Activated CD4-positive, CD25-positive, alpha-beta regulatory T cell treated with anti-CD3 and anti-CD28 coated beads, Interleukin-2, amount 50 U/mL, for 72 hours (primary cell): ENCODE results near the gene LIMCH1.
"Not testable (repeated sequence)": the region's sequence is repeated elsewhere in the genome, so short reads cannot be mapped to it uniquely, and the experiment has no call there.

Experiments
- DNase-seq: peaks from one replicate; pipeline ENCODE4 v3.0.0; 2021

LIMCH1 gene

DNA sequence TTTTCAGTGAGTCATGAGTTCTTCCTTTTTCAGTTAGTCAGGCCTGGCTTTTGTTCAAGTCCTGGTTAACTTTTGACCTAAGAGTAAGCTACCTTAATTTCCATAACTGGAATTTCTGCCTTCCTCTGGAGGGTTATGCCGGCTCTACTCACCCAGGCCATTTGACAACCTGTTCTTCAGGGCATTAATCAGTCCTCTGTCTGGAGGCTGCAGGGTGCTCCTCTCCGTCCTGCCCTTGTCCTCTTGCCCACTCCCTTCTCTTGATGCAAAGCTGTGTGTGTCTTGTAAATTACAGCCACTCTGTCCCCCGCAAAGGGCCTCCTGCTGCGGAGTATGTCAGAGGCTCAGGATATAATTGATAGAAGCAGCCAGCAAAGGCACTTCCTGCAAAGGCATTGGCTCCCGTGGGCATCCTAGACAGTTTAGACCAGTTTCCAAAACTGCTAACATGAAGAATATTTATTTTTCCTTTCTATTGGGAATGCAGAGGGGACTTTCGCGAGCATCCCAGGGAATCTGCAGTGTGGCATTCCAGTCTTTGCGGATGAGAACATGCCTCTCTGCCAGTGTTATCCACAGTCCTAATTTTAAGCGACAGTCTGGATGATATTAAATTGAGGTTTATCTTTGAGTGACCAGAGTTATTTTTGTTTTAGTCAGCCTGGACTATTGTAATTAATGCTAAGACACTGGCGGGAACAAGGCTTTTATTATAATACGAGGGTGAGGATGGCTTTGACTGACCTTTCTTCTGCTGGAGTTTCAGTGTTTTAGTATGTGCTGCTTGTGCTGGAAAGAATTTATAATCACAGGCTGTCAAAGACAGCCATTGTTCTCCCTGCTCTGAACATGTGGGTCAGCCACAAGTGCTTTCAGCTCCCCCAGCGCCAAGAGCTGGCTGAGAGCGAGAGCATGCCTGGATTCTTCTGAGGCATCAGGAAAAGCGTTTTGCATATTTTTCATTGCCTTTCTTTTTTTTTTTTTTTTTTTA lies 74.2 kb downstream of the LIMCH1 start:
- DNase-seq = no peak

DNA sequence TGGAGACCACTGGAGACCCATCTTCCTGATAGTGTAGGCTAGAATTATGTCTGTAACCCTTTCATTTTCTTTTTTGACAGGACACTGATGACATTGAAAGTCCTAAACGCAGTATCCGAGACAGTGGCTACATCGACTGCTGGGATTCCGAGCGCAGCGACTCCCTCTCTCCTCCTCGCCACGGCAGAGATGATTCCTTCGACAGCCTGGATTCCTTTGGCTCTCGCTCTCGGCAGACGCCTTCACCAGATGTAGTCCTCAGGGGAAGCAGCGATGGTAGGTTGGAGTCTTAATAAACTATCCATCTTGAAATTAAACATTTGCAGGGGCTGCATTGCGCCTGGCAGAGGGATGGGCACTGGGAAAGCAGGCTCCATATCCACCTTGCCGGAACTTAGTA lies 75.4 kb downstream of the LIMCH1 start:
- no peak for DNase-seq

DNA sequence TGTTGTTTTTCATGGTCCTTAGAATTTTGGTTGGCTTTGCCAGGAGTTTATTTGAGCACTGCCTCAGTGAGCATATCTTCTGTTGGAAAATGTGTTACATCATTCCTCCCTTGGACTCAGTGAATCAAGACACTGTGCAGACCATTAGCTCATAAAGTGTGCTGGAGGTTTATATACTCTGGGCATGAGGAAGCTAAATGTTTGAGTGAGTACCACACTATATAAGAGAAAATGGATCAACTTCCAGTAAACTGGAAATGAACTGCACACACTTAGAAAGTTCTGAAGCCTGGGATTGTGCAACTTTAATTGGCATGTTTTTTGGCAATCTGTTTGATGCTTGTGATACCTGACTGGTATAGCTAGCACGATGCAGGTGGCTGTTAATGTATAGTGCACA lies 75.9 kb downstream of the LIMCH1 start:
- DNase-seq = no peak

DNA sequence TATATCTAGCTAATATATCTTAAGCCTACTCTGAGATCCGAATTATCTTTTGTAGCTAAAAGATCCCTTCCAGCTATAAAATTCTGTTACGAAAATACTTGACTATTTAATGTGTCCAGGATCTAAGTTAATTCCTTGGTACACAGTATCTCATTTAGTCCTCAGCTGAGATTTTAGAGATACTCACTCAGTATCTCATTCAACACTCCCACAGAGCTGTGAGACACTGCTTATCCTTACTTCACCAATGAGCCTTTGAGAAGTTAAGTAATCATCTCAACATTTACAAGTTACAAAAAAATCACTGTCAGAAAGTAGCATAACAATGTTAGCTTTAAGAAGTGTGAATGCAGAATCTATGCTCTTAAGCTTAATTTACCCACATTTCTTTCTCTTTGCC lies 76.6 kb downstream of the LIMCH1 start:
- no peak for DNase-seq

DNA sequence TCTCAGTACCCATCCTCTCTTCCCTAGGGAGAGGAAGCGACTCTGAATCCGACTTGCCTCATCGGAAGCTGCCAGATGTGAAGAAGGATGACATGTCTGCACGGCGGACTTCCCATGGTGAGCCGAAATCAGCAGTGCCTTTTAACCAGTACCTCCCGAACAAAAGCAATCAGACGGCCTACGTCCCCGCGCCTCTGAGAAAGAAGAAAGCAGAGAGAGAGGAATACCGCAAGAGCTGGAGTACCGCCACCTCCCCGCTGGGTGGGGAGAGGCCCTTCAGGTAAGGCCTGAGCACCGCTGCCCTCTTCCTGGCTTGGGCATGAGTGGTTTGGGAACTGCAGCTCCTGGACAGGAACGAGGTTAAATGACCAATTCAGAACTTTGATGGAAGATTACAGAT lies 81.2 kb downstream of the LIMCH1 start:
- DNase-seq = no peak

DNA sequence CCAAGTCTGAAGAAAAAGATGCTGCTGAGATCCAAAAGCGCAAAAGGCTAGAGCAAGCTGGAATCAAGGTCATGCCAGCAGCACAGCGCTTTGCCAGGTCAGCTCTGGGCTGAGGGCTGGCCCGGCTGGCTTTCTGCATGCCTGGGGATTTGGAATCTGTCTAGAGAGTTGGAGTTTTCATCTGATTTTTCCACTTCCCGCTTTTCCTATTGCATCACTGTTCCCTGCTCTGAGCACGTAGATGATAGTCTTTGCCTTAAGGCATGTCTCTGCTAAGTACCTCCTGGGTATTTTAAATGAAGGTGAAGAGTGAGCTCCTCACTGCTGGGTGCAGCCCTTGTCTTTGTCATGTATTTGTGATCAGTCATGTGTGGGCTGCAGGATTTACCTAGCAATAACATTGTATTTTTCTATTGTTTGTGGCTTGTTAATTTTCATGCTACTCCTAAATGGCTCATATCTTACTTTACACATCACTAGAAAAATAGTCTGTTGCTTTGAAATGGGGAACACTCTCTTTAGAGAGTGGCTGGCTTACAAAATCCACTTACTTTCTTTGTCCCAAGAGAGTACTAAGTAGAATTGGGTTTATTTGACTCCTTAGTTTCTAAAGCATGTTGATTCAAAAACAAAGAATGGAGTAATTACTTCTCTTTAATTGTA lies 82.8 kb downstream of the LIMCH1 start:
- no peak for DNase-seq

DNA sequence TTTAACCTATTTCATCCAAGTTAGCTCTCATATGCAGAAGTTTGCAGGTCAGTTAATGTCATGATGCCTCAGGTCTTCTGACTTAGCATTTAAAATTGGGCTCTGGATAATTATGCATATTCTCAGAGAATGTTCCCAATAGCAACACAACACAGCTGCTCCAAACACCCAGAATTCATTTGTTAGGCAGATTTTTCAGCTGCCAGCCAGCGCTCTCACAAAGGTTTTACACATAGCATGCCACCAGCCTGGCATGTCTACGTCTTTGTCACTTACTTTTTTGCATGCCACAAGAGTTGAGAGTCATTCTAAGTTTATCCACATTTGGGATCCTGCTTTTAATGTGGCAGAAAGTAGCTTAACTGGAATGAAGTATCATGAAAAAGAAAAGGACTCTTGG lies 84.8 kb downstream of the LIMCH1 start:
- no peak for DNase-seq

DNA sequence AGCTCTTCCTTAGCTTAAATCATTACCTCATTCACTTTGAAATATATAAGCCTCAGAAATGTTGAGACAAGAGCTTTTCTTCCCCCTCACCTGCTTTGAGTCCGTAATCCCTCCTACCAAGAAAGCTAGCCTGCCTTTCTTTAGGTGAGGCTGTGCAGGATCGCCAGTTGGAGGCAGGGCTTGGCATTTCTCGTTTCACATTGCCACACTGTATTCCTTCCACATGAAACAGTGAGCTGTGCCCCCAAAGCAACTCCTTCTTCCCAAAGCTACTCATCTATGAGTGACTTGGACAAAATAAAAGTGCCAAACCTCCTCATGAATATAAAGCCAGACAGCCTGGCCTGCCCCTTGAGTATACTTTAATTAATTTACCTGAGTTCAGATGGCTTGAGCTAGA lies 86.8 kb downstream of the LIMCH1 start:
- no peak for DNase-seq

DNA sequence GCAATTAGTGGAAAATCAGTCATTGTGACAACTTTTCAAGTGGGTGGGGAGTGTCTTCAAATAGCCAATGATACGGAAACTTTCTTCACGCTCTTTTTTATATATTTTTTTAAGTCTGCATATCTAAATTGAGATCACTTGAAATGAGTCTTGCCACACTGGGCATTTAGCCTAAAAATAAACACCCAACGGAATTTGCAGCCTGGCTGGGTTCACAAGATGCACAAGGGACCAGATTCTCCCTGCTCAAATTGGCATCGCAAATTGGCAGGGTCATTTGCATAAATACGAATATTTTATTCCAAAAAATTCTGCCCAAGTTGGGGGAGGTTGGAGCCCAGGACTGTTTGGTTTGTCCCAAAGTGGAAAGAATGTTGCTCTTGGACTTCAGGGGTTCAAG lies 87.6 kb downstream of the LIMCH1 start:
- no peak for DNase-seq

DNA sequence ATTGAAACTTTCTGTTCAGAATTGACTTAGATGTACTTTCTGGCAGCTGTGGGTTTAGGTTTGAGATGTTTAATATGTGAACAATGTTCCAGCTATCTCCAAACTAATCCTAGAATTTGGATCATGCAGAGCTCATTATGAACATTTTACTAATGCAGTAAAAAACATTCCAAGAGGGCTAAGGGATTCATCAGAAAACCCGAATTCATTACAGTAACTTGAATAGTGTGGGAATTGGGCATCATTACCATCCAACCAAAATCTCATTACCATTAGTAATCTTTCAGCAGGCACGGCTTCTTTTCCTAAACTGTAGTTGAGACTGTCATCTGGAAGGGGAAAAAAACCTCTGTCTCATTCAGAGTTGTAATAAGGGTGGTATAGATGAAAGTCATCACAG lies 91.0 kb downstream of the LIMCH1 start:
- DNase-seq = no peak

DNA sequence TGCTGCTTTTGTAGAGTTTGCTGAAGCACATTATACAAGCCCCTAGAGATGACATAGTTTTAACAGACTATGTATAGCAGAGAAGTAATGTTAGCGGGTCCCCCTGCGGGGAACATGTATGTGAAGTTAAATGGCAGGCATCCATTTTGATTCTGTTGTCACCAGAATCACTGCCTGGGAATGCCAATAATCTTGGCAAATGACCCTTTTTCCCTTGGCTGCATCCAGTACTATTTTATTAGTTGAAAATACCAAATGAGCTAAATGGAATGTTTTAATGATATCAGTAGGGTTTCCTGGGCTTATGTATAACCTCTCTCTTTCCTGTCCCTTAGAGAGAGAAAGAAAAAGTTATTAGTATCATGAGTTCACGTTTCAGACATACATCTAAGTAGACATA lies 93.6 kb downstream of the LIMCH1 start:
- no peak for DNase-seq

DNA sequence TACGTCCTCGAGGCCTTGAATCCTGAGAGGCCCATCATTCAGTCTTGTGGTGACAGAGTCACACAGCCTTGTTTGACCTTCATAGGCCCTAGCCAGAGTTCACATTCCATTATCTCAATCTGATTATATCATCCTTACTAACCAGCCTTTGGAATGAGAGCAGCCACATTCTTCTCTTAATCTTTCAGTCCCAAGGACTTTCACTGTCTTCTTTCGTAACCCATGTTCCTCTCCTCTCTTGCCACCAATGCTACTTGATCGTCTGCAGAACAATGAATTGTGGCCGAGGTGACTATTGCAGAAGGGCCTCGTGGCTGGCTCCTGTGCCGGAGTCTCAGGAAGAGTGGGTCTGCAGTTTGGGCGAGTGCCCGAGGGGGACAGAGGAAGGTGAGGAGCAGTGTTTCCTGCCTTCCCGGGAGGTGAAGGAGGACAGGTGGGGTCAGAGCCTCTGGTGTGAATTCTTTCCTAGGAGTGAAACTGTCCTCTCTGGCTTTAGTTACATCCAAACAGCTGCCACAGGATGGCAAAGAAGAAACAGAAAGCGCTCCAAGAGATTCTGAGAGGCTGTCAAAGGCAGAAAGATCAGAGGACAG lies 94.6 kb downstream of the LIMCH1 start:
- no peak for DNase-seq

DNA sequence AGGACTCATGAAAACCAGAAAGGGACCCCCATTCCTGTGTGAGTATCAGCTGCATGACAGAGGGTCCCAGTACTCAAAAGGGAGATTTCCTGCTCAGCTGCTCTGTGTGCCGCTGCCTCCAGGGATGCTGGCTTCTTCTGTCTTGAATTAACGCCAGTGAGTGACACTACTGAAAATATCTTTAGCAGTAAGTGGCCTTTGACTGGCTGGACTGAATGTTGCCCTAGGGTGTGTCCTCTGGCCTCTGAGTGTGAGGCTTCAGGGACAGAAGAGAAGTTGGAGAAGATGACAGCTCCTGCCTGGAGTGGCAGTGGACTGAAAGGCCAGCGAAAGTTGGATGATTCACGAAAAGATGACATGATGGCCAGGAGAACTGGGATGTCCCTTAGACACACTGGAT lies 95.4 kb downstream of the LIMCH1 start:
- DNase-seq = no peak

DNA sequence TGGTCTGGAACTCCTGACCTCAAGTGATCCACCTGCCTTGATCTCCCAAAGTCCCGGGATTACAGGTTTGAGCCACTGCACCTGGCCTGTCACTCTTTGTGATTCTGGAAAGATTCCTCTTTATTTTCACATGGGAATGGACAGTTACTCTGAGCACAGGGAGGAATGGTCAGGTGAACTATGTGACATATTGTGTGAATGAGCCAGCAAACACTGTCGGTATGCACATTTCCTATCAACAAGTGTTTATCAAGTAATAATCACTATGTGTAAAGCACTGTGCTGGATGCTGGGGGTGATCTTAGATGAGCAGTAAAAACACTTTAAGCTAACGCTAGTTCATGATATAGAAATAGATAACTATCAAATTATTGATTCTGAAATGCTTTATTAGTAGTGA lies 97.5 kb downstream of the LIMCH1 start:
- no peak for DNase-seq

DNA sequence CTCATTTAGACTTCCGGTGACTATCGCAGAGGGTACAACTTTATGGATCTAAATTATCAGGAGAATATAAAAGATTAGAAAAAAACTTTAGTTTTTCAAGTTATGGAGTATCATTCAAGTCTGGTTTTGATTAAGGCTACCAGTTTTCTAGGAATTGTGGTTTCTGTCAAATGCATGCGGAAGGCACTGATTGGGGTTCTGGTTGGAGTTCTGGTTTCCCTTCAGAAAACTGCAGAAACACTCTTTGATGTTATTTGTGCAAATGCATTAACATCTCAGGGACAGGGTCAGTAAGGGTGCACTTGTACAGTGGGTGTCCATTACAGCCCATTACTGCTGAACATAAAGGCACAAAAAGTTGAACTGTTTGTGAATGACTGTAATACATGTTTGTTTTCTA lies 100.2 kb downstream of the LIMCH1 start:
- DNase-seq = no peak

DNA sequence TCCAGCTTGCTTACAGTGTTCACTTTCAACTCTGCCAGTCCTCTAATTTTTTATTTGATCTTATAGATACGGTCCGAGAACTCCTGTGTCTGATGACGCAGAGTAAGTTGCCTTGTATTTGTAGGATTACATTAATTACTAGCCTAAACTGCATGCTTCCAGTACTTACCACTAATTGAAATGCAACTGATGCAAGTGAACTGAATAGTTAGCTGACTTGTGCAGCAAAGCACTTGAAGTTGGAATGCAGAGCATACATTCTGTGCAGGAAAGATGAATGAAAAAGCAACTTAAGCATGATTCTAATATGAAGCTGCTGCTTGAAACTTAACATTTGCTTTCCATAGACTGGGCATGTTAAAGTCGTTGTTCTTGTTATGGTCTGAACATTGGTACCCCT lies 100.9 kb downstream of the LIMCH1 start:
- DNase-seq = no peak

DNA sequence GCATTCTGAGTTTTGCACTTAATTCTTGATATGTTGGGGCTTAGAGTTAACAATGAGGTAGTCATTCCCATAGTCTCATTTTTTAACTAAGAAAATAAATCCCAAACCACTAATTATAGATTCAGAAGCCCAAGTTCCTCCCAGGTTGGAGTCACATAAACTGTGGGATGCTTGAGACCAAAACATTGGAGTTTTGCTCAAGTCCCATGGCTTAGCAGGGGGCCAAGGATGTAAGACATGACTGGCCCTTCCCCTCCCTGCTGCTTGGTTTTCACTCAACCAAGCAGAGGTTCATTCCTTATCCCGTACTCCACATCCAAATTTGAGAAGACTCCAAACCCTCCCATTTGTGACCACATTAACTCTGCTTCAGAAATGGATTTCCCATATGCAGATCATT lies 101.3 kb downstream of the LIMCH1 start:
- DNase-seq = no peak

DNA sequence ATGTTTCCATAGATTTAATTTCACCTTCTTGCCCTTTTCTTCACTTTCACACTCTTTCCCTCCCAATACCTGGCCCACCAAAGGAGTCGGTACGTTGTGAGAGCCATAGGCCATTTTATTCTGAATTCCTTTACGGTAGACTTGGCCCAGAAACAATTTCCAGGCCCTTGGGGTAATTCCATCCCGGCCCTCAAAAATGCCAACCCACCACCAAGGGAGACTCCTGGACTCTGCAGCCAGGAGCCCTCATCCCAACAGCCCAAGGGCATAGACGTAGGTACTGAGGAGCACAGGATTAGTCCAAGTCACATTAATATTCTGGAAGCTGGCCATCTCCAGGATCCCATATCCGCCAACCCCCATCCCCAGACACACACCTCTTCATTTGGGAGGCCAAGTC lies 102.9 kb downstream of the LIMCH1 start:
- no peak for DNase-seq

DNA sequence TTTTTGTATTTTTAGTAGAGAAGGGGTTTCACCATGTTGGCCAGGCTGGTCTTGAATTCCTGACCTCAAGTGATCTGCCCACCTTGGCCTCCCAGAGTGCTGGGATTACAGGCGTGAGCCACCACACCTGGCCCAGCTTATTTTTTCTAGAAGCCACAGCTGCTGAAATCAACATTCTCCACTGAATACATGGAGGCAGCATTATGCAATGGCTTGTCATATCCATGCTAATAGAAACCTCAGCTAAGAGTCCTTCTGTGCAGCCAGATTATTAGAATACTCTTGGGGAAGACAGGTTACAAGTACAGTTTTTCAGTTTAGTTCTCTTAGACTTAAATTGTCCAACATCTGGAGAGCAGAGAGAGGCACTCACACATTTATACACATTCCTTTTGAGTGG lies 104.8 kb downstream of the LIMCH1 start:
- not testable (repeated sequence) for DNase-seq

DNA sequence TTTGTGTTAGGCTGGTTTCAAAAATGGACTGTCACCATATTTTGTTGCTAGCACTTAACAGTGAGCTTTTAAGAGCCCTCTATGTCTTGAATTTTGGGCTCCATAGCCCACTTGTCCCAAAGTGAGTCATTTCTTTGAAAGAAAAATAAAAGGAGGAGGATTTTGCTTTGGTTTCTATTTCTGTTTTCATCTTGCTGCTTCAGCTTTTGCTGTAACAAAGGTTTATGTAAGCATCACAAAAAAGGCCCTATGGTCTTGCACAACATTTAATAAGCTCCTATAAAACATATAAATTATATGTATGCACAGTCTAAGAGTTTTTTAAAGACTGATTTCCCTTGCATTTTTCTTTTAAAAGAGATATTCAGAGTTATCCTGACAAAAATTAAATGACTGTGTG lies 105.4 kb downstream of the LIMCH1 start:
- DNase-seq = no peak

DNA sequence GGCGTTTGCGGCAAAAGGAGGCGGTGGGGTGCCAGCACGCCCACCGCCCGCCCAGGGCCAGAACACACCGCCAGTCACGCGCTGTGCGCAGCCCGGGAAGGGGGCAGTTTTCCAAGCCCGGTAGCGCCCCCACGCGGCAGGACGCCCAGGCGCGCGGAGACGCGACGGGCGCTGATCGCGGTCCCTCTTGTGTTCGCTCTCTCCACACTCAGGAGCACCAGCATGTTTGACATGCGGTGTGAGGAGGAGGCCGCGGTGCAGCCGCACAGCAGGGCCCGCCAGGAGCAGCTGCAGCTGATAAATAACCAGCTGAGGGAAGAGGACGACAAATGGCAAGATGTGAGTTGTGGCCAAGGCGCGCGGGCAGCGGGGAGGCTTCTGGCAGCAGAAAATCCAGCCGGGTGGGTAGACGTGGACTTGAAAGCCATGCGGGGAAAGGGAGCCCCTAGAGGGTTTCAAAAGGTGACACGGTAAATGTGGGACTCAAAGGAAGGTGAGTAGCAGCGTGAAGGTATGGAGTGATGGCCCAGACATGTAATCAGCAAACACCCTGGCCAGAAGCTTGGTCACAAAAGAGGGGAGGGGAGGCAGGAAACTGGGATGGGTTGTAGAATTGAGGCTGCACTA lies 106.4 kb downstream of the LIMCH1 start:
- no peak for DNase-seq

DNA sequence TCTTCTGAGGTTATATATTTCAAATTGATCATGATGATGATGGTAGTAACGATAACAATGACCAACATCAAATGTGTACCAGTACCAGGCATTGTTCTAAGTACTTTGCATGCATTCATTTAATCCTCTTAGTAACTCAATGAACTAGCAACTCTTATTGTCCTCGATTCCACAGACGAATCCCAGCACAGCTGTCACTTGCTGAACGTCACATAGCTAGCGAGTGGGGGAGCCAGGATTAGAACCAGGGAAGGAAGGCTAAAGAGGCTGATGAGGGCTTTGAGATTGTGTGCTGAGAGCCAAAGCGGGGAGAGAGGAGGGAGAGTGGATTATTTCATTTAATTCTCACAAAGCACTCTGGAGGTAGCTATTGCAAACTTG lies 106.9 kb downstream of the LIMCH1 start:
- DNase-seq = no peak

DNA sequence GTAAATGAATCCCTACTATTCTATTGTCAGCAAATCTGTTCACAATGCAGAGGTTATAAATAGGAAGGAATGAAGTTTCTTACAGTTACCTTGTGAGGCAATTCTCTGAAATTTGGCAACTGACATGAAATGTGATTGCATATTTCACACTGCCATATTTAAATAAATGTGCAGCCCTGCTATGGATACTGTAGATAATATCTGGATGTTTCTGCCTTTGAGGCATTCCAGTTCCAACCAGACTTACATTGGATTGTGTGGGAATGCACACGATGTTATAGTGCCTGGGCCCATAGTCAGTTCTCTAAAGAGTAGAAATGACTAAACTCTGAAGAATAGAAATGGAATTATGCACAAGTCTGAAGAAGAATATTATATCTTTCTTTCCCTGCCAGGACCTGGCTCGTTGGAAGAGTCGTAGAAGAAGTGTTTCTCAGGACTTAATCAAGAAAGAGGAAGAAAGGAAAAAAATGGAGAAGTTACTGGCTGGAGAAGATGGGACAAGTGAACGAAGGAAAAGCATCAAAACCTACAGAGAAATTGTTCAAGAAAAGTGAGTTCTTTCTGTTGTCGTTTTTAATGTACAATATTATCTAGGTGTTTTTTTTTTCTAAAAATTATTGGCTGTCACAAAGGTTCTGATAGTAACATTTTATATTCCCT lies 107.9 kb downstream of the LIMCH1 start:
- no peak for DNase-seq
